GM19043 (cell line): ENCODE measurements around the gene CENPH.
A peak's percentile ranks its signal among the peaks of the same experiment; 100 is the strongest.
"Not testable (repeated sequence)": the region's sequence is repeated elsewhere in the genome, so short reads cannot be mapped to it uniquely, and the experiment has no call there.

Experiments used
- ATAC-seq: cut with Tn5 transposase; IDR thresholded peaks from one replicate; pipeline ENCODE4 v1.9.1; 2021; ENCODE audit warnings: low read depth; ENCODE audit not compliant: unreplicated experiment

The CENPH gene, protein sequence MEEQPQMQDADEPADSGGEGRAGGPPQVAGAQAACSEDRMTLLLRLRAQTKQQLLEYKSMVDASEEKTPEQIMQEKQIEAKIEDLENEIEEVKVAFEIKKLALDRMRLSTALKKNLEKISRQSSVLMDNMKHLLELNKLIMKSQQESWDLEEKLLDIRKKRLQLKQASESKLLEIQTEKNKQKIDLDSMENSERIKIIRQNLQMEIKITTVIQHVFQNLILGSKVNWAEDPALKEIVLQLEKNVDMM

DNA sequence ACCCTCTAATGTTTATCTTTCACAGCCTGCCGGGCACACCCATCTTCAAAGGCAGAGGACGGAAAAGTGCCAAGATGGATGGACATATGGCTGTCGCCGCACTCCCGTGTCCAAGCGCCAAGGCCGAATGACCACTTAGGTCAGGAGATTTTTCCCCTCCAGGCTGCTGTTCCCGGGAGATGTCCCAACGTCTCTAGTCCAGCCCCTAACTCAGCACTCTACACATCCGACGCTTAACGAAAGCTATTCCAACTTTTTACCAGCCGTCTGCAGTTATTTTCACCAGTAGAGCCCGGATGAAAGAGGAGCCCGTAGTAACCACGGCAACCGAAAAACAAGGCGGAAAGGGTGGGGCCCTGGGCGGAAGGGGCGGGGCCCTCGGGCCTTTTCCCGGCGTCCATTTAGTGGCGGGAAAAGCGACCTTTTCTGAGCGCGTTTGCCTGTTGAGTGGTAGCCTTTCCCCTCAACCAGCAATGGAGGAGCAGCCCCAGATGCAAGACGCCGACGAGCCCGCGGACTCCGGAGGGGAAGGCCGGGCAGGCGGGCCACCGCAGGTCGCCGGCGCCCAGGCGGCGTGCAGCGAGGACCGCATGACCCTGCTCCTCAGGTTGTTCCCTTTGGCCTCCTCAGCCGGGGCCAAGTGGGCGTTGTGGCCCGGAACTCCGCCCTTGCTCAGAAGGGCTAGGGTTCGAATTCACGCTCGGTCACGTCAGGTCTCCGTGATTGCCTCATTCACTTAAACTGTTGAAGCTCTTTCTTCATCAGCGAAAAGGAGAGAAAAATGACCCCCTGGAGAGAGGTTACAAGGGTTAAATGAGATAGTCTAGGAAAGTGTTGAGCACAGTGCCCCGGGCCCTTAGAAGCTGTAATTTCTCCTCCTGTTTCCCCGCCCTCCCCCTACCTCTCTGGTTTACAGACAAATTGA is at the start of gene CENPH:
Gene CENPH, plus strand, starts transcription at position 422 of the 925 bp plus-strand sequence. Its CDS starts 52 bp downstream, at position 474.
- ATAC-seq, result peak; percentile 89

DNA sequence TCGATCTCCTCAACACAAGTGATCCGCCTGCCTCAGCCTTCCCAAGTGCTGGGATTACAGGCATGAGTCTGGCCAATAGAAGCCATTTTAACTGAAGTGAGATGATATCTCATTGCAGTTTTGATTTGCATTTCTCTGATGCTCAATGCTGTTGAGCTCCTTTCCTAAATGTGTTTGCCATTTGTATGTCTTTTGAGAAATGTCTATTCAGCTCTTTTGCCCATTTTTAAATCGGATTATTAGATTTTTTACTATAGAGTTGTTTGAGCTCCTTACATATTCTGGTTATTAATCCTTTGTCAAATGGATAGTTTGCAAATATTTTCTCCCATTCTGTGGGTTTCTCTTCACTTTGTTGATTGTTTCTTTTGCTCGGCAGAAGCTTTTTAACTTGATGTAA is 49.1 kb upstream of the CENPH start:
- ATAC-seq, result not testable (repeated sequence)

- no peak for ATAC-seq
Measured at GRCh38 chr5:69140827-69141226, 48.6 kb upstream of the CENPH start.

GRCh38 chr5:69148576-69148975 is 40.8 kb upstream of the CENPH start:
- not testable (repeated sequence) for ATAC-seq

DNA sequence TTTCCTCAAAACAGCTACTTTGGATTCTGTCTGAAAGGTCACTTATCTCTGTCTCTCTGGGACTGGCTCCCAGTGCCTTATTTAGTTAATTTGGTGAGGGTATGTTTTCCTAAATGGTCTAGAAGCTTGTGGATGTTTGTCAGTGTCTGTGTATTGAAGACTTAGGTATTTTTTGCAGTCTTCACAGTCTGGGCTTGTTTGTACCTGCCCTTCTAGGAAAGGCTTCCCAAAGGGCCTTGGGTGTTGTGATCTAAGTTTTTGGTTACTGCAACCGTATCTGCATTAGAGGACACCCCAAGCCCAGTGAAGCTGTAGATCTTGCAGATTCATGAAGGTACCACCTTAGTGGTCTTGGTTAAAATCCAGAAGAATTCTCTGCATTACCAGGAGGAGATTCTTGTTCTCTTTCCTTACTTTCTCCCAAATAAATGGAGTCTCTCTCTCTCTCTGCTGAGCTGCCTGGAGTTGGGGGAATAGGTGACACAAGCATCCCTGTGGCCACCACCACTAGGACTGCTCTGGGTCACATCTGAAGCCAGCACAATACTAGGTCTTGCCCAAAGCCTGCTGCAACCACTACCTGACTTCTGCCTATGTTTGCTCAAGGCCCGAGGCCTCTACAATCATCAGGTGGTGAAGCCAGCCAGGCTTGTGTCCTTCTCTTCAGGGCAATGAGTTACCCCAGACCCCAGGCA is 40.3 kb upstream of the CENPH start:
- no peak for ATAC-seq

DNA sequence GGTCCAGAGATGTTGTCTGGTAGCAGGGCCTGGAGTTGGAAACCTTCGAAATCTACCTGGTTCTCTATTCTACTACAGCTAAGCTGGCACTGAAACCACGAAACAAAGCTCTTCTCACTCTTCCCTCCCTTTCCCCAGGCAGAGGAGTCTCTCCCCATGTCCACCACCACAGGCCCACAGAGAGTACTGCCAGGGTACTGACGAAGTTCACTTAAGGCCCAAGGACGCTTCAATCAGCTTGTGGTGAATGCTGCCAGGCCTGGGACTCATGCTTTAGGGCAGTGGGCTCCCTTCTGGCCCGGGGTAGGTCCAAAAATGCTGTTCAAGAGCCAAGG is 39.7 kb upstream of the CENPH start:
- no peak for ATAC-seq

GRCh38 chr5:69152731-69153130 is 36.7 kb upstream of the CENPH start:
- no peak for ATAC-seq

- ATAC-seq, result no peak
Measured at GRCh38 chr5:69156456-69156855, 32.9 kb upstream of the CENPH start.

- ATAC-seq, result no peak
Measured at GRCh38 chr5:69158039-69158438, 31.3 kb upstream of the CENPH start.

GRCh38 chr5:69160651-69161050 is 28.7 kb upstream of the CENPH start:
- no peak for ATAC-seq

GRCh38 chr5:69166686-69167492 is 22.5 kb upstream of the CENPH start, which contains the start of gene CCNB1:
CCNB1 (plus strand) TSS chr5:69167150; CDS start chr5:69167263, 113 bp downstream.
- peak; percentile 98 for ATAC-seq

GRCh38 chr5:69167493-69167855 is 21.9 kb upstream of the CENPH start:
- ATAC-seq, result no peak

- ATAC-seq, result no peak
Measured at GRCh38 chr5:69167929-69168328, 21.5 kb upstream of the CENPH start.

DNA sequence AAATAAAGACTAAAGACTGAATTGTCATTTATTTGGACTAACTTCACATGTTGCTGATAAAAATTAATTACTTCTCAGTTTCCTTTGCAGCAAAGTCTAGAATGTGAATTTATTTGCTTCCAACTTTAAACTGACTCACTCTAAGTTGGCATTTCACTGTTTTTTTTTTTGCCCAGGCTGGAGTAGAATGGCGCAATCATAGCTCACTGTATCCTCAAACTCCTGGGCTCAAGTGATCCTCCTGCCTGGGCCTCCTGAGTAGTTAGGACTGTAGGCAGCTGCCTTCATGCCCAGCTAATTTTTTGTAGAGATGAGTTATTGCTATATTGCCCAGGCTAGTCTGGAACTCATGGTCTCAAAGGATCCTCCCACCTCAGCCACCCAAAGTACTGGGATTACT is 18.9 kb upstream of the CENPH start:
- ATAC-seq, result no peak

DNA sequence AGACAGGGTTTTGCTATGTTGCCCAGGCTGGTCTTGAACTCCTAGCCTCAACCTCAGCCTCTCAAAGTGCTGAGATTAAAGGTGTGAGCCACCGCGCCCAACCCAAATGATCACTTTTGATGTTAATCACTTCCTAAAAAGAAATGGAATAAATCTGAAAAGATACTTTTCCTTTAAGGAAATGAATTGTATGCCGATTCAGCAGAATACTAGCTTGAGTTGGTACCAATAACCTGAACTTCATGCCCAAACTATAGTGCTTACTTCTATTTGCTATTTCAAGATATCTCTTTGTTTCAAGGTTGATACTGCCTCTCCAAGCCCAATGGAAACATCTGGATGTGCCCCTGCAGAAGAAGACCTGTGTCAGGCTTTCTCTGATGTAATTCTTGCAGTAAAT is 18.4 kb upstream of the CENPH start:
- no peak for ATAC-seq

DNA sequence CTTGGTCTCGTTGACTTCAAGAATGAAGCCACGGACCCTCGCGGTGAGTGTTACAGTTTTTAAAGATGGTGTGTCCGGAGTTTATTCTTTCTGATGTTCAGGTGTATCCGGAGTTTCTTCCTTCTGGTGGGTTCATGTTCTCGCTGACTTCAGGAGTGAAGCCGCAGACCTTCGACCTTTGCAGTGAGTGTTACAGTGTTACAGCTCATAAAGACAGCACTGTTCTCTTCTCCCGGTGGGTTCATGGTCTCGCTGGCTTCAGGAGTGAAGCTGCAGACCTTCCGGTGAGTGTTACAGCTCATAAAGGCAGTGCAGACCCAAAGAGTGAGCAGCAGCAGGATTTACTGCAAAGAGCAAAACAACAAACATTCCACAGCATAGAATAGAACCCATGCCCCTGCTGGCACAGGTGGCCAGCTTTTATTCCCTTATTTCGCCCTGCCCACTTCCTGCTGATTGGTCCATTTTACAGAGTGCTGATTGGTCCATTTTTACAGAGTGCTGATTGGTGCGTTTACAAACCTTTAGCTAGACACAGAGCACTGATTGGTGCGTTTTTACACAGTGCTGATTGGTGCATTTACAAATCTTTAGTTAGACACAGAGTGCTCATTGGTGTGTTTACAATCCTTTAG is 7.6 kb upstream of the CENPH start:
- ATAC-seq, result not testable (repeated sequence)

GRCh38 chr5:69184621-69185020 is 4.8 kb upstream of the CENPH start:
- ATAC-seq, result no peak

DNA sequence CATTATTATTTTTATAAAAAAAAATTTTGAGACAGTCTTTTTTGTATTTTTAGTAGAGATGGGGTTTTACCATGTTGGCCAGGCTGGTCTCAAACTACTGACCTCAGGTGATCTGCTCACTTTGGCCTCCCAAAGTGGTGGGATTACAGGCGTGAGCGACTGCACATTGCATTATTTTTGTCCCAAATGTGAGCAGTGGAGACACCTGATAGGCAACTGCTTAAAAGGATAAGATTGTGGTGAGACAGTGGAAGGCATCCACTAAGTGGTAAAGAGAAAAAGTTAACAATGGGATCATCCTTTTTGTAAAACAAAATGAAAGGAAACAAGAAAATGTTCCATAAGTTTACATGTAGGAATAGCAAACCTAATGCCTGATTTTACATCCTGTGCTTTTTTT is 2.0 kb upstream of the CENPH start:
- ATAC-seq, result no peak

- ATAC-seq, result no peak
Measured at GRCh38 chr5:69188811-69189161, 597 bp upstream of the CENPH start.

GRCh38 chr5:69202497-69202896 is 13.1 kb downstream of the CENPH start:
- ATAC-seq, result no peak
